HepG2 (cell line): ENCODE measurements around the gene CHD9. TPM values are rescaled to one million over a fixed set of nuclear protein-coding genes. Genes with fewer than 3 reads are reported as not detected.

Experiments used
- CEBPZ ChIP-seq: IDR thresholded peaks from 2 replicates; pipeline ENCODE4 v1.6.1; 2012; ENCODE audit warnings: low read length, improper control_type of control experiment
- DMTF1 ChIP-seq: sonication (generic); formaldehyde crosslinking; IDR thresholded peaks from 2 replicates; pipeline ENCODE4 v1.4.0; 2020; ENCODE audit warnings: mild to moderate bottlenecking, missing genetic modification reagents
- HMGXB4 ChIP-seq, 2 experiments: sonication (generic) in 1 of 2; formaldehyde crosslinking in 1 of 2; IDR thresholded peaks; 2 replicates each; pipeline versions ENCODE4 v1.4.0 to v1.6.1; 2018 to 2020; ENCODE audit warnings: missing genetic modification reagents in 2 of 2, borderline replicate concordance in 1 of 2, low read depth in 1 of 2, mild to moderate bottlenecking in 1 of 2, missing biosample characterization in 1 of 2
- KDM1A ChIP-seq: IDR thresholded peaks from 2 replicates; pipeline ENCODE4 v1.6.1; 2016; ENCODE audit warnings: missing compliant biosample characterization
- NR0B2 ChIP-seq: sonication (generic); formaldehyde crosslinking; IDR thresholded peaks from 2 replicates; pipeline ENCODE4 v1.4.0; 2020; ENCODE audit warnings: mild to moderate bottlenecking, missing genetic modification reagents
- PLRG1 ChIP-seq: fragments of 450-650 bp; conservative IDR thresholded peaks from 2 replicates; pipeline ENCODE4 v1.6.1; 2016
- ZNF142 ChIP-seq: sonication (generic); formaldehyde crosslinking; IDR thresholded peaks from 2 replicates; pipeline ENCODE4 v1.4.0; 2020; ENCODE audit warnings: missing genetic modification reagents
- ZNF414 ChIP-seq: sonication (generic); formaldehyde crosslinking; IDR thresholded peaks from 2 replicates; pipeline ENCODE4 v1.5.0; 2020; ENCODE audit warnings: missing genetic modification reagents
- ZNF639 ChIP-seq: conservative IDR thresholded peaks from 2 replicates; pipeline ENCODE4 v1.6.1; 2018; ENCODE audit warnings: missing genetic modification reagents
- polyA plus RNA-seq, 8 experiments: library from polyadenylated mRNA; depleted of rRNA in 3 of 8; stranded (reverse) in 7 of 8; unstranded in 1 of 8; fragments of >200 nt; fragmentation: Illumina TruSeq in 4 of 8; extraction: Trizol in 4 of 8; gene quantifications; 2 replicates each; pipeline versions ENCODE4 v1.2.1 to v1.2.3, GENCODE V29; 2011 to 2016; ENCODE audit warnings: low read depth in 4 of 8, missing spikeins in 1 of 8, mixed read lengths in 1 of 8; ENCODE audit not compliant: insufficient read depth in 1 of 8
- total RNA-seq, 5 experiments: library from RNA; depleted of rRNA; stranded (reverse); fragments of >200 nt; fragmentation: Illumina TruSeq; extraction: Trizol; gene quantifications; 2 replicates each; pipeline ENCODE4 v1.2.3, GENCODE V29; 2016; ENCODE audit warnings: low read depth in 1 of 5

Gene CHD9
- total and polyA plus RNA-seq, 2 of the 13 experiments (the other 11 are each of a cell fraction or from before 2014, with no cell fraction given), result 23.4 to 27.7 TPM

GRCh38 chr16:53022374-53022773, 32.4 kb upstream of the CHD9 start (continued):
- TF ChIP-seq HMGXB4 (CRISPR knock-in tag; IDR thresholded peaks at IDR 0.05; ENCODE audit: borderline replicate concordance in 1 of 2, low read depth in 1 of 2) (0 out of 4 replicates have a peak, but pooled peaks of 1 of the 2 experiments have one; percentile 43), PLRG1 (no peak), NR0B2 (no peak), KDM1A (CRISPR knock-in tag) (peak; percentile 49; the same call in 1 of the 2 replicates), ZNF142 (CRISPR knock-in tag) (no peak), ZNF639 (no peak), CEBPZ (no peak), DMTF1 (no peak), ZNF414 (CRISPR knock-in tag) (0 out of 2 replicates have a peak, but pooled peaks have one; percentile 39)
